Measurements from ENCODE around the gene EPGN. TPM values are rescaled to one million over a fixed set of nuclear protein-coding genes. Genes with fewer than 3 reads are reported as not detected.

Gene EPGN
- polyA plus RNA-seq, 1 donor (not counting 4 experiments of a cell fraction or from before 2014, with no cell fraction given): 330 TPM

DNA sequence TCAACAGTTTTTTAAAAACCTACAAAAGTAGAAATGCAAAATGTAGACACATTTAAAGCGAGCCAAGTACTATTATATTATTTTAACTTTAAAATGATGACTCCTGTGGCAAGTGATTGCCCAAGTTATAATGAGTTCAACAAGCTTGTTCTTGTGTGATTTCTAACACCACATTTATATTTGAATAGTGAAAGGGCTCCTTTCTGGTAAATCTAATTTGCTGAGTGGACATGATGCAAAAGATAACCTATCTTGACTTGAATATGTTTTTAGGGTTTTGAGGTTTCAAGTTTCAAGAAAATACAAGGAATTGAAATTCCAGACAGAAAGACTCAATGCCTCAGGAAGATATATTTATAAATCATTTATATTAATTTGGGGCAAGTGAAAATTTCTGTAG lies 1.1 kb upstream of the EPGN start:
- H3K36me3 ChIP-seq (ENCODE audit: control insufficient read depth in 2 of 2, extremely low read depth in 1 of 2, insufficient read depth in 2 of 2, low read length in 2 of 2): peaks cover 0 to 6% of the 10 kb centered on the region in 2 experiments
- H4K20me1 ChIP-seq (ENCODE audit: control insufficient read depth, extremely low read depth, insufficient read depth, low read length): no peaks in the 10 kb centered on the region
- no peaks in the 10 kb centered on the region for H3K9me1 ChIP-seq (ENCODE audit: control insufficient read depth, extremely low read depth, insufficient read depth, low read length)
- H3K27me3 ChIP-seq (ENCODE audit: control insufficient read depth, extremely low read depth, insufficient read depth, low read length): no peaks in the 10 kb centered on the region
- H3K79me2 ChIP-seq (ENCODE audit: control insufficient read depth, insufficient read depth, low read length): peaks cover 15% of the 10 kb centered on the region
- H3K4me2 ChIP-seq (ENCODE audit: control insufficient read depth, extremely low read depth, insufficient read depth, low read depth, low read length): peak overlapping the region; percentile 46
- FAIRE-seq (no peak), DNase-seq (ENCODE audit: low read depth, low spot score) (no peak)
- TF ChIP-seq, protein P1, sequence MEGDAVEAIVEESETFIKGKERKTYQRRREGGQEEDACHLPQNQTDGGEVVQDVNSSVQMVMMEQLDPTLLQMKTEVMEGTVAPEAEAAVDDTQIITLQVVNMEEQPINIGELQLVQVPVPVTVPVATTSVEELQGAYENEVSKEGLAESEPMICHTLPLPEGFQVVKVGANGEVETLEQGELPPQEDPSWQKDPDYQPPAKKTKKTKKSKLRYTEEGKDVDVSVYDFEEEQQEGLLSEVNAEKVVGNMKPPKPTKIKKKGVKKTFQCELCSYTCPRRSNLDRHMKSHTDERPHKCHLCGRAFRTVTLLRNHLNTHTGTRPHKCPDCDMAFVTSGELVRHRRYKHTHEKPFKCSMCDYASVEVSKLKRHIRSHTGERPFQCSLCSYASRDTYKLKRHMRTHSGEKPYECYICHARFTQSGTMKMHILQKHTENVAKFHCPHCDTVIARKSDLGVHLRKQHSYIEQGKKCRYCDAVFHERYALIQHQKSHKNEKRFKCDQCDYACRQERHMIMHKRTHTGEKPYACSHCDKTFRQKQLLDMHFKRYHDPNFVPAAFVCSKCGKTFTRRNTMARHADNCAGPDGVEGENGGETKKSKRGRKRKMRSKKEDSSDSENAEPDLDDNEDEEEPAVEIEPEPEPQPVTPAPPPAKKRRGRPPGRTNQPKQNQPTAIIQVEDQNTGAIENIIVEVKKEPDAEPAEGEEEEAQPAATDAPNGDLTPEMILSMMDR (optimal IDR thresholded peaks at IDR 0.05 in 1 of 3, IDR thresholded peaks at IDR 0.05 in 1 of 3, conservative IDR thresholded peaks at IDR 0.05 in 1 of 3; ENCODE audit: extremely low read depth in 1 of 3, insufficient read depth in 2 of 3, low read length in 3 of 3): no peak
- no peak for TF ChIP-seq EZH2 (IDR thresholded peaks at IDR 0.05; ENCODE audit: low read length)
- no peak overlapping the region for H2AFZ ChIP-seq (ENCODE audit: control insufficient read depth, low read length)
- peak overlapping the region; percentile 76 for H3K27ac ChIP-seq (ENCODE audit: control insufficient read depth, insufficient read depth, low read length)
- H3K4me1 ChIP-seq (ENCODE audit: control insufficient read depth, extremely low read depth, insufficient read depth, low read length): peaks cover 42% of the 10 kb centered on the region
- dilution Hi-C loops (cut with MboI; ENCODE audit: extremely low pct_ligation_motif_present, low sequenced_read_pairs): no loop called here
- no peaks in the 10 kb centered on the region for H3K9me3 ChIP-seq (ENCODE audit: control insufficient read depth, low read depth, low read length)
- H3K9ac ChIP-seq (ENCODE audit: control insufficient read depth, extremely low read depth, insufficient read depth, low read length): no peak overlapping the region
- no peak overlapping the region for H3K4me3 ChIP-seq (ENCODE audit: control insufficient read depth in 2 of 3, extremely low read depth in 1 of 3, insufficient read depth in 2 of 3, low read depth in 1 of 3, low read length in 3 of 3)

GRCh38 chr4:74309223-74309622 lies 953 bp downstream of the EPGN start:
- peaks cover 15% of the 10 kb centered on the region for H3K79me2 ChIP-seq (ENCODE audit: control insufficient read depth, insufficient read depth, low read length)
- peak overlapping the region; percentile 76 for H3K27ac ChIP-seq (ENCODE audit: control insufficient read depth, insufficient read depth, low read length)
- no peaks in the 10 kb centered on the region for H3K9me1 ChIP-seq (ENCODE audit: control insufficient read depth, extremely low read depth, insufficient read depth, low read length)
- H3K9me3 ChIP-seq (ENCODE audit: control insufficient read depth, low read depth, low read length): no peaks in the 10 kb centered on the region
- peak overlapping the region; percentile 89 for H3K4me2 ChIP-seq (ENCODE audit: control insufficient read depth, extremely low read depth, insufficient read depth, low read depth, low read length)
- H4K20me1 ChIP-seq (ENCODE audit: control insufficient read depth, extremely low read depth, insufficient read depth, low read length): no peaks in the 10 kb centered on the region
- no peak for TF ChIP-seq EZH2 (IDR thresholded peaks at IDR 0.05; ENCODE audit: low read length)
- TF ChIP-seq, protein P1 (optimal IDR thresholded peaks at IDR 0.05 in 1 of 3, IDR thresholded peaks at IDR 0.05 in 1 of 3, conservative IDR thresholded peaks at IDR 0.05 in 1 of 3; ENCODE audit: extremely low read depth in 1 of 3, insufficient read depth in 2 of 3, low read length in 3 of 3): no peak
- peak overlapping the region; percentile 78 for H3K9ac ChIP-seq (ENCODE audit: control insufficient read depth, extremely low read depth, insufficient read depth, low read length)
- FAIRE-seq: peak; percentile 81
- dilution Hi-C loops (cut with MboI; ENCODE audit: extremely low pct_ligation_motif_present, low sequenced_read_pairs): no loop called here
- peaks cover 43% of the 10 kb centered on the region for H3K4me1 ChIP-seq (ENCODE audit: control insufficient read depth, extremely low read depth, insufficient read depth, low read length)
- H3K4me3 ChIP-seq (ENCODE audit: control insufficient read depth in 2 of 3, extremely low read depth in 1 of 3, insufficient read depth in 2 of 3, low read depth in 1 of 3, low read length in 3 of 3): peak overlapping the region; percentile 53 to 92 (median 83)
- H3K27me3 ChIP-seq (ENCODE audit: control insufficient read depth, extremely low read depth, insufficient read depth, low read length): no peaks in the 10 kb centered on the region
- H2AFZ ChIP-seq (ENCODE audit: control insufficient read depth, low read length): no peak overlapping the region
- peaks cover 2 to 19% of the 10 kb centered on the region in 2 experiments for H3K36me3 ChIP-seq (ENCODE audit: control insufficient read depth in 2 of 2, extremely low read depth in 1 of 2, insufficient read depth in 2 of 2, low read length in 2 of 2)
- no peak for DNase-seq (ENCODE audit: low read depth, low spot score)
